Measurements from ENCODE around the gene AP4S1.

DNA sequence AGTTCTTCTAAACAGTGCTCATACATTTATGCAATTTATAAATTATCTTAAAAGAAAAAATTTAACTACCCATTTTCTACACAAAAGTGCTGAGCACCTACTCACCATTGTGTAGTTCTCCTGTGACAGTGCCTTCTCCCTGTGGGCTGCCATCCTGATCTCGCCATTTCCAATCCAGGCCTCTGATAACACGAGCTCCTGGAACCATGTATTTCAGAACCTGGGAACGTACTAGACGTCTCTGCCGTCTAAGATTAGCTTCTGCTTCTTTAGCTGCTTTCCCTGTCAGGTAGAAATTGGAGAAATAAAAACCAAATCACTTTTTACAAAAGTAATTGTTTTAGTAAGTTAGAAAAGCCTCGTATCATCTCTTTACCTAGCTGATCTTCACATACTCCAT, 107.7 kb downstream of the AP4S1 start:
- TF ChIP-seq CTCF (IDR thresholded peaks at IDR 0.05) (no peak), POLR2A (IDR thresholded peaks at IDR 0.05) (no peak)
